ENCODE data around the gene SKAP2. TPM values are rescaled to one million over a fixed set of nuclear protein-coding genes. Genes with fewer than 3 reads are reported as not detected.

SKAP2 gene
- total and polyA plus RNA-seq, 2 of the 13 experiments (the other 11 are each of a cell fraction or from before 2014, with no cell fraction given): 3.6 to 12.9 TPM

- WGBS (ENCODE audit: low lambda C conversion rate): 52% methylated on average over 3 of the region's 3 CpGs
- CTCF ChIA-PET (ENCODE audit: low intra/inter-chr PET ratio, low total read pairs): no interaction called here
- BruUV-seq (replicated peaks): no TSS peak
These were observed 230.8 kb downstream of the SKAP2 start for GRCh38 chr7:26633557-26633956.

More at GRCh38 chr7:26633557-26633956, 230.8 kb downstream of the SKAP2 start:
- Histone ChIP-seq H3K27ac (ENCODE audit: extremely low read length, insufficient read depth, low read length) (no peak overlapping the region), H3K79me2 (ENCODE audit: insufficient read depth, low read length) (no peaks in the 10 kb centered on the region), H3K4me3 (replicated peaks in 1 of 3; ENCODE audit: insufficient read depth in 1 of 3, low read depth in 2 of 3, low read length in 3 of 3) (no peak overlapping the region), H3K36me3 (replicated peaks in 1 of 2; ENCODE audit: control insufficient read depth in 1 of 2, insufficient read depth in 2 of 2, low read length in 2 of 2) (no peaks in the 10 kb centered on the region), H3K4me1 (ENCODE audit: insufficient read depth, low read length) (no peaks in the 10 kb centered on the region), H3K9ac (ENCODE audit: insufficient read depth, low read depth, low read length) (no peak overlapping the region), H3K27me3 (ENCODE audit: control insufficient read depth in 1 of 2, insufficient read depth in 2 of 2, low read length in 2 of 2) (peaks cover 0 to 8% of the 10 kb centered on the region in 2 experiments; a peak in 1 of 5 replicates), H2AFZ (ENCODE audit: low read length) (no peak overlapping the region), H3K9me3 (ENCODE audit: low read length) (no peaks in the 10 kb centered on the region), H3K4me2 (ENCODE audit: low read depth, low read length) (no peak overlapping the region), H4K20me1 (ENCODE audit: insufficient read depth, low read length) (no peaks in the 10 kb centered on the region)
- in situ Hi-C loops (cut with HindIII; ENCODE audit: extremely low pct_ligation_motif_present, low pct_unique_long_range_greater_than_20kb): no loop called here
- FAIRE-seq (no peak), ATAC-seq (no peak), DNase-seq (ENCODE audit: low spot score) (no peak)
- POLR2A ChIA-PET: no interaction called here
- intact Hi-C loops (cut with micrococcal nuclease; ENCODE audit: unreplicated experiment): no loop called here
- TF ChIP-seq MXD4 (CRISPR knock-in tag; IDR thresholded peaks at IDR 0.05) (no peak), UBTF (CRISPR knock-in tag; IDR thresholded peaks at IDR 0.05) (no peak), MAF1 (CRISPR knock-in tag; IDR thresholded peaks at IDR 0.05; ENCODE audit: borderline replicate concordance) (no peak), ZHX1 (CRISPR knock-in tag; IDR thresholded peaks at IDR 0.05; ENCODE audit: low read depth) (no peak), MTA3 (CRISPR knock-in tag; IDR thresholded peaks at IDR 0.05) (no peak), ZNF383 (CRISPR knock-in tag; IDR thresholded peaks at IDR 0.05; ENCODE audit: borderline replicate concordance) (no peak), ZNF414 (CRISPR knock-in tag; IDR thresholded peaks at IDR 0.05) (no peak), SMAD3 (CRISPR knock-in tag; IDR thresholded peaks at IDR 0.05) (no peak), U2AF1 (optimal IDR thresholded peaks at IDR 0.05; ENCODE audit: low read depth, low read length) (no peak), GABPA (IDR thresholded peaks at IDR 0.05; ENCODE audit: low read depth, low read length) (no peak), GABPA (CRISPR knock-in tag; IDR thresholded peaks at IDR 0.05; ENCODE audit: low read depth) (no peak), ZFP90 (CRISPR knock-in tag; IDR thresholded peaks at IDR 0.05; ENCODE audit: borderline replicate concordance) (no peak), ZNF350 (CRISPR knock-in tag; IDR thresholded peaks at IDR 0.05; ENCODE audit: borderline replicate concordance, low read depth) (no peak), ZBTB7B (CRISPR knock-in tag; IDR thresholded peaks at IDR 0.05) (no peak), ZBTB7A (CRISPR knock-in tag; IDR thresholded peaks at IDR 0.05) (no peak), ZNF839 (CRISPR knock-in tag; IDR thresholded peaks at IDR 0.05; ENCODE audit: borderline replicate concordance) (no peak)
